Measurements from ENCODE around the gene RAB44.

Gene RAB44

GRCh38 chr6:36766399-36766945 is 68.8 kb downstream of the RAB44 start:
- Histone ChIP-seq H3K4me1 (ENCODE audit: insufficient read depth, insufficient read length) (peaks cover 8% of the 10 kb centered on the region), H3K9ac (ENCODE audit: insufficient read length, low read depth) (no peak overlapping the region), H3K4me3 (ENCODE audit: insufficient read length, low read depth) (no peak overlapping the region), H3K27me3 (ENCODE audit: insufficient read depth, insufficient read length) (no peaks in the 10 kb centered on the region), H3K9me3 (ENCODE audit: insufficient read depth, low read length) (no peaks in the 10 kb centered on the region), H3K36me3 (ENCODE audit: insufficient read depth, insufficient read length, low read length) (no peaks in the 10 kb centered on the region)
- TF ChIP-seq ZNF274 (IDR thresholded peaks at IDR 0.05; ENCODE audit: low read depth, low read length) (no peak), SUZ12 (IDR thresholded peaks at IDR 0.05; ENCODE audit: extremely low read depth, insufficient read depth, insufficient read length) (no peak), YY1 (IDR thresholded peaks at IDR 0.05; ENCODE audit: insufficient read depth, insufficient read length) (no peak)
- no peak for DNase-seq (ENCODE audit: low read depth, low spot score)

DNA sequence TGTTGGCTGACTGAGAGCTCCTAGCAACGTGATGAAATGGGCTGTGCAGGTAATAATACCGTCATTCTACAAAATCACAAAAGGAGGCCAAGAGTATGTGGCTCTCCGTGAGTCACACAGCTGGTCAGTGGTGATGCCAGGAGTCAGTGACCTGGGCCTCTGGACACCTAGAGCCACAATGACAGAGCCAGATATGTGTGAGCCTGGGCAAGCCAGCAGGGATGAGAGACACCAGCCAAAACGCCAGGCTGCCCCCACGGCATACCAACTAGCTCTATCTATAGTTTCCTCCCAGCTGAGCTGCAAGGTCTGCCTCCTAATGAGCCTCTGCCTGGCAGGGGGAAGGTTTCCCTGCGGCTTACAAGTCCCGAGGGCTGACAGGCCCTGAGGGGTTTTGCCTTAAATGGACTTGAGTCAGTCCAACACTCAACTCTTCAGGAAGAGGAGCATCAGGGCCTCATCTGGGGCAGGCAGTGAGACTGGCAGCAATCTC is 71.6 kb downstream of the RAB44 start:
- DNase-seq (ENCODE audit: low read depth, low spot score), result no peak
- Histone ChIP-seq H3K4me1 (ENCODE audit: insufficient read depth, insufficient read length) (peaks cover 8% of the 10 kb centered on the region), H3K9me3 (ENCODE audit: insufficient read depth, low read length) (no peaks in the 10 kb centered on the region), H3K4me3 (ENCODE audit: insufficient read length, low read depth) (no peak overlapping the region), H3K36me3 (ENCODE audit: insufficient read depth, insufficient read length, low read length) (no peaks in the 10 kb centered on the region), H3K27me3 (ENCODE audit: insufficient read depth, insufficient read length) (no peaks in the 10 kb centered on the region), H3K9ac (ENCODE audit: insufficient read length, low read depth) (no peak overlapping the region)
- TF ChIP-seq SUZ12 (IDR thresholded peaks at IDR 0.05; ENCODE audit: extremely low read depth, insufficient read depth, insufficient read length) (no peak), YY1 (IDR thresholded peaks at IDR 0.05; ENCODE audit: insufficient read depth, insufficient read length) (no peak), ZNF274 (IDR thresholded peaks at IDR 0.05; ENCODE audit: low read depth, low read length) (no peak)

GRCh38 chr6:36769676-36770499 is 72.3 kb downstream of the RAB44 start:
- Histone ChIP-seq H3K9ac (ENCODE audit: insufficient read length, low read depth) (no peak overlapping the region), H3K4me1 (ENCODE audit: insufficient read depth, insufficient read length) (peaks cover 8% of the 10 kb centered on the region), H3K36me3 (ENCODE audit: insufficient read depth, insufficient read length, low read length) (no peaks in the 10 kb centered on the region), H3K9me3 (ENCODE audit: insufficient read depth, low read length) (no peaks in the 10 kb centered on the region), H3K4me3 (ENCODE audit: insufficient read length, low read depth) (no peak overlapping the region), H3K27me3 (ENCODE audit: insufficient read depth, insufficient read length) (no peaks in the 10 kb centered on the region)
- DNase-seq (ENCODE audit: low read depth, low spot score), result no peak
- TF ChIP-seq YY1 (IDR thresholded peaks at IDR 0.05; ENCODE audit: insufficient read depth, insufficient read length), result no peak
- no peak for TF ChIP-seq ZNF274 (IDR thresholded peaks at IDR 0.05; ENCODE audit: low read depth, low read length)
- no peak for TF ChIP-seq SUZ12 (IDR thresholded peaks at IDR 0.05; ENCODE audit: extremely low read depth, insufficient read depth, insufficient read length)

- no peak for TF ChIP-seq YY1 (IDR thresholded peaks at IDR 0.05; ENCODE audit: insufficient read depth, insufficient read length)
- no peak for DNase-seq (ENCODE audit: low read depth, low spot score)
- H3K4me3 ChIP-seq (ENCODE audit: insufficient read length, low read depth), result no peak overlapping the region
- no peak overlapping the region for H3K9ac ChIP-seq (ENCODE audit: insufficient read length, low read depth)
- H3K4me1 ChIP-seq (ENCODE audit: insufficient read depth, insufficient read length), result peaks cover 8% of the 10 kb centered on the region
- no peaks in the 10 kb centered on the region for H3K9me3 ChIP-seq (ENCODE audit: insufficient read depth, low read length)
- H3K36me3 ChIP-seq (ENCODE audit: insufficient read depth, insufficient read length, low read length), result no peaks in the 10 kb centered on the region
- H3K27me3 ChIP-seq (ENCODE audit: insufficient read depth, insufficient read length), result no peaks in the 10 kb centered on the region
These were observed 73.5 kb downstream of the RAB44 start for GRCh38 chr6:36771145-36771544.

DNA sequence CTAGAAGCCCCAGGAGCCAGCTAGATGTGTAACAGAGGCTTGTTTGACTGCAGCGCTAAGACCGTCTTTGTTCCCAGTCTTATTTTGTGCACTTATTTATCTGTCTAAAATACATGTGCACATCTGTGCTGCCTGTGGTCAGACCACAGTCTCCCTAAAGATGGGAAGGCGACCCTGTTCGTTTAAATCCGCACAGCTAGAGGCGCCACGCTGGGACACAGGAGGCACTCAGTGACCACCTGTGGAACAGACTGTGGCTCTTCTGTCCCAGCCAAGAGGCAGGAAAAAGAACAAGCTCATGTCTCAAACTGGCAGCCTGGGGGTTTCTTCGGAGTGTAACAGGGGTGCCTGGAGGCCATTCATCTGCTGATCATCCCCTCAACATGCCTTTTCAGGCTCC is 74.8 kb downstream of the RAB44 start:
- Histone ChIP-seq H3K4me3 (ENCODE audit: insufficient read length, low read depth) (no peak overlapping the region), H3K9ac (ENCODE audit: insufficient read length, low read depth) (no peak overlapping the region), H3K36me3 (ENCODE audit: insufficient read depth, insufficient read length, low read length) (no peaks in the 10 kb centered on the region), H3K4me1 (ENCODE audit: insufficient read depth, insufficient read length) (peaks cover 11% of the 10 kb centered on the region), H3K27me3 (ENCODE audit: insufficient read depth, insufficient read length) (no peaks in the 10 kb centered on the region), H3K9me3 (ENCODE audit: insufficient read depth, low read length) (no peaks in the 10 kb centered on the region)
- no peak for DNase-seq (ENCODE audit: low read depth, low spot score)
- no peak for TF ChIP-seq YY1 (IDR thresholded peaks at IDR 0.05; ENCODE audit: insufficient read depth, insufficient read length)
- no peak for TF ChIP-seq SUZ12 (IDR thresholded peaks at IDR 0.05; ENCODE audit: extremely low read depth, insufficient read depth, insufficient read length)
- TF ChIP-seq ZNF274 (IDR thresholded peaks at IDR 0.05; ENCODE audit: low read depth, low read length), result no peak

GRCh38 chr6:36774331-36774730 is 76.7 kb downstream of the RAB44 start:
- TF ChIP-seq SUZ12 (IDR thresholded peaks at IDR 0.05; ENCODE audit: extremely low read depth, insufficient read depth, insufficient read length) (no peak), ZNF274 (IDR thresholded peaks at IDR 0.05; ENCODE audit: low read depth, low read length) (no peak), YY1 (IDR thresholded peaks at IDR 0.05; ENCODE audit: insufficient read depth, insufficient read length) (no peak)
- H3K9me3 ChIP-seq (ENCODE audit: insufficient read depth, low read length), result no peaks in the 10 kb centered on the region
- DNase-seq (ENCODE audit: low read depth, low spot score), result no peak
- peaks cover 6% of the 10 kb centered on the region for H3K4me1 ChIP-seq (ENCODE audit: insufficient read depth, insufficient read length)
- H3K27me3 ChIP-seq (ENCODE audit: insufficient read depth, insufficient read length), result no peaks in the 10 kb centered on the region
- H3K9ac ChIP-seq (ENCODE audit: insufficient read length, low read depth), result no peak overlapping the region
- H3K36me3 ChIP-seq (ENCODE audit: insufficient read depth, insufficient read length, low read length), result no peaks in the 10 kb centered on the region
- H3K4me3 ChIP-seq (ENCODE audit: insufficient read length, low read depth), result no peak overlapping the region

GRCh38 chr6:36776167-36776566 is 78.5 kb downstream of the RAB44 start:
- Histone ChIP-seq H3K36me3 (ENCODE audit: insufficient read depth, insufficient read length, low read length) (no peaks in the 10 kb centered on the region), H3K27me3 (ENCODE audit: insufficient read depth, insufficient read length) (no peaks in the 10 kb centered on the region)

More at GRCh38 chr6:36776167-36776566, 78.5 kb downstream of the RAB44 start:
- Histone ChIP-seq H3K4me1 (ENCODE audit: insufficient read depth, insufficient read length) (peaks cover 3% of the 10 kb centered on the region), H3K9me3 (ENCODE audit: insufficient read depth, low read length) (no peaks in the 10 kb centered on the region), H3K4me3 (ENCODE audit: insufficient read length, low read depth) (no peak overlapping the region), H3K9ac (ENCODE audit: insufficient read length, low read depth) (no peak overlapping the region)
- TF ChIP-seq SUZ12 (IDR thresholded peaks at IDR 0.05; ENCODE audit: extremely low read depth, insufficient read depth, insufficient read length) (no peak), YY1 (IDR thresholded peaks at IDR 0.05; ENCODE audit: insufficient read depth, insufficient read length) (no peak), ZNF274 (IDR thresholded peaks at IDR 0.05; ENCODE audit: low read depth, low read length) (no peak)
- DNase-seq (ENCODE audit: low read depth, low spot score), result no peak
